K562 (cell line): Measurements from ENCODE around the gene RC3H2. TPM values are rescaled to one million over a fixed set of nuclear protein-coding genes. Genes with fewer than 3 reads are reported as not detected.

ENCODE experiments used
- HCFC1 ChIP-seq: IDR thresholded peaks from 2 replicates; pipeline ENCODE4 v1.6.1; 2012; ENCODE audit warnings: low read depth, low read length, improper control_type of control experiment
- HMG20B ChIP-seq: fragments of 250-450 bp; sonication (Bioruptor Pico); IDR thresholded peaks from 2 replicates; pipeline ENCODE4 v1.5.0; 2021; ENCODE audit warnings: mild to moderate bottlenecking
- HNRNPUL1 ChIP-seq: fragments of 200-400 bp; formaldehyde crosslinking; IDR thresholded peaks from 2 replicates; pipeline ENCODE4 v1.6.1; 2017; ENCODE audit warnings: low read length
- PYGO2 ChIP-seq: fragments of 450-650 bp; IDR thresholded peaks from 2 replicates; pipeline ENCODE4 v1.6.1; 2016; ENCODE audit warnings: mild to moderate bottlenecking, missing genetic modification characterization, moderate library complexity, missing compliant biosample characterization
- YY1 ChIP-seq, 3 experiments: IDR thresholded peaks; 2 replicates each; pipeline ENCODE4 v1.6.1; 2011; ENCODE audit warnings: low read length in 2 of 3, mild to moderate bottlenecking in 2 of 3, moderate library complexity in 2 of 3, borderline replicate concordance in 1 of 3, control low read depth in 1 of 3, low read depth in 1 of 3; ENCODE audit not compliant: insufficient read depth in 3 of 3, insufficient replicate concordance in 2 of 3, control insufficient read depth in 1 of 3, insufficient read length in 1 of 3; ENCODE audit errors: extremely low read depth in 1 of 3
- ZBTB40 ChIP-seq, 2 experiments: fragments of 450-650 bp in 1 of 2; sonication (generic) in 1 of 2; formaldehyde crosslinking in 1 of 2; IDR thresholded peaks; 2 replicates each; pipeline versions ENCODE4 v1.7.1 to v1.9.0; 2016 to 2022; ENCODE audit warnings: inconsistent platforms in 1 of 2, mild to moderate bottlenecking in 1 of 2, missing genetic modification reagents in 1 of 2
- ZNF224 ChIP-seq: sonication (generic); formaldehyde crosslinking; IDR thresholded peaks from 2 replicates; pipeline ENCODE4 v1.8.0; 2022; ENCODE audit warnings: mild to moderate bottlenecking, missing genetic modification reagents
- ZNF263 ChIP-seq: sonication (generic); formaldehyde crosslinking; IDR thresholded peaks from 2 replicates; pipeline ENCODE4 v1.8.0; 2022; ENCODE audit warnings: mild to moderate bottlenecking, missing genetic modification reagents, borderline replicate concordance
- ZNF586 ChIP-seq: fragments of 450-650 bp; formaldehyde crosslinking; conservative IDR thresholded peaks from 2 replicates; pipeline ENCODE4 v1.4.0; 2020; ENCODE audit warnings: mild to moderate bottlenecking, moderate library complexity
- polyA plus RNA-seq, 8 experiments: library from polyadenylated mRNA; depleted of rRNA in 4 of 8; stranded (reverse) in 5 of 8; unstranded in 3 of 8; fragments of >200 nt; fragmentation: Nextera tagmentation in 2 of 8; fragmentation: Illumina TruSeq in 1 of 8; extraction: Ambion mirVana in 2 of 8; extraction: Trizol in 1 of 8; gene quantifications; 2 replicates each; pipeline versions ENCODE4 v1.2.1 to v1.2.3, GENCODE V29; 2011 to 2014; ENCODE audit warnings: inconsistent platforms in 1 of 8, missing spikeins in 1 of 8
- total RNA-seq, 7 experiments: library from RNA; depleted of rRNA in 6 of 7; stranded (reverse); fragments of >200 nt in 6 of 7; fragmentation: Illumina TruSeq in 2 of 7; extraction: Trizol in 2 of 7; gene quantifications; 2 replicates each; pipeline versions ENCODE4 v1.2.1 to v1.2.3, GENCODE V29; 2011 to 2021; ENCODE audit warnings: low replicate concordance in 1 of 7
- TF ChIP-seq, protein P1 (sequence below), 2 experiments: fragments of 200-800 bp in 1 of 2; sonication (Bioruptor generic) in 1 of 2; sonication (generic) in 1 of 2; formaldehyde crosslinking in 1 of 2; IDR thresholded peaks in 1 of 2; conservative IDR thresholded peaks in 1 of 2; 2 replicates each; pipeline versions ENCODE4 v1.5.0 to v1.6.1; 2016 to 2020; ENCODE audit warnings: missing compliant biosample characterization in 1 of 2, missing genetic modification characterization in 1 of 2, missing genetic modification reagents in 1 of 2
- TF ChIP-seq, protein P2 (sequence below): fragments of 450-650 bp; IDR thresholded peaks from 2 replicates; pipeline ENCODE4 v1.6.1; 2016; ENCODE audit warnings: antibody characterized with exemption

RC3H2 gene
- total and polyA plus RNA-seq, 9 of the 15 experiments (the other 6 are each of a cell fraction or from before 2014, with no cell fraction given): 5.6 to 35.4 (median 18.6) TPM

- TF ChIP-seq, protein P1, sequence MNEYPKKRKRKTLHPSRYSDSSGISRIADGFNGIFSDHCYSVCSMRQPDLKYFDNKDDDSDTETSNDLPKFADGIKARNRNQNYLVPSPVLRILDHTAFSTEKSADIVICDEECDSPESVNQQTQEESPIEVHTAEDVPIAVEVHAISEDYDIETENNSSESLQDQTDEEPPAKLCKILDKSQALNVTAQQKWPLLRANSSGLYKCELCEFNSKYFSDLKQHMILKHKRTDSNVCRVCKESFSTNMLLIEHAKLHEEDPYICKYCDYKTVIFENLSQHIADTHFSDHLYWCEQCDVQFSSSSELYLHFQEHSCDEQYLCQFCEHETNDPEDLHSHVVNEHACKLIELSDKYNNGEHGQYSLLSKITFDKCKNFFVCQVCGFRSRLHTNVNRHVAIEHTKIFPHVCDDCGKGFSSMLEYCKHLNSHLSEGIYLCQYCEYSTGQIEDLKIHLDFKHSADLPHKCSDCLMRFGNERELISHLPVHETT (CRISPR knock-in tag; conservative IDR thresholded peaks at IDR 0.05 in 1 of 2, IDR thresholded peaks at IDR 0.05 in 1 of 2): no peak
- TF ChIP-seq ZNF586 (CRISPR knock-in tag): no peak
- no peak for TF ChIP-seq PYGO2 (tag)
- TF ChIP-seq HMG20B (CRISPR knock-in tag): no peak
- TF ChIP-seq ZNF224 (CRISPR knock-in tag): no peak
- no peak for TF ChIP-seq ZBTB40 (IDR thresholded peaks at IDR 0.05)
- TF ChIP-seq ZBTB40 (CRISPR knock-in tag; IDR thresholded peaks at IDR 0.05): no peak
- TF ChIP-seq YY1 (IDR thresholded peaks at IDR 0.05; ENCODE audit: borderline replicate concordance in 1 of 3, control insufficient read depth in 1 of 3, extremely low read depth in 1 of 3, insufficient read depth in 3 of 3, insufficient read length in 1 of 3, insufficient replicate concordance in 2 of 3, low read depth in 1 of 3, low read length in 2 of 3): no peak
- TF ChIP-seq, protein P2, sequence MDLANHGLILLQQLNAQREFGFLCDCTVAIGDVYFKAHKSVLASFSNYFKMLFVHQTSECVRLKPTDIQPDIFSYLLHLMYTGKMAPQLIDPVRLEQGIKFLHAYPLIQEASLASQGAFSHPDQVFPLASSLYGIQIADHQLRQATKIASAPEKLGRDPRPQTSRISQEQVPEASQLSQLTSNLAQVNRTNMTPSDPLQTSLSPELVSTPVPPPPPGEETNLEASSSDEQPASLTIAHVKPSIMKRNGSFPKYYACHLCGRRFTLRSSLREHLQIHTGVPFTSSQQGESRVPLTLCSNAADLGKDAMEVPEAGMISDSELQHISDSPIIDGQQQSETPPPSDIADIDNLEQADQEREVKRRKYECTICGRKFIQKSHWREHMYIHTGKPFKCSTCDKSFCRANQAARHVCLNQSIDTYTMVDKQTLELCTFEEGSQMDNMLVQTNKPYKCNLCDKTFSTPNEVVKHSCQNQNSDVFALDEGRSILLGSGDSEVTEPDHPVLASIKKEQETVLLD: no peak
- no peak for TF ChIP-seq ZNF263
- no peak for TF ChIP-seq HCFC1
- no peak for TF ChIP-seq HNRNPUL1
These were observed 13.2 kb upstream of the RC3H2 start (continued) for GRCh38 chr9:122918310-122918709.
